ENCODE data around the gene TMEM129.

Gene TMEM129

GRCh38 chr4:1743551-1743950 lies 22.4 kb upstream of the TMEM129 start:
- DNase-seq = no peak

DNA sequence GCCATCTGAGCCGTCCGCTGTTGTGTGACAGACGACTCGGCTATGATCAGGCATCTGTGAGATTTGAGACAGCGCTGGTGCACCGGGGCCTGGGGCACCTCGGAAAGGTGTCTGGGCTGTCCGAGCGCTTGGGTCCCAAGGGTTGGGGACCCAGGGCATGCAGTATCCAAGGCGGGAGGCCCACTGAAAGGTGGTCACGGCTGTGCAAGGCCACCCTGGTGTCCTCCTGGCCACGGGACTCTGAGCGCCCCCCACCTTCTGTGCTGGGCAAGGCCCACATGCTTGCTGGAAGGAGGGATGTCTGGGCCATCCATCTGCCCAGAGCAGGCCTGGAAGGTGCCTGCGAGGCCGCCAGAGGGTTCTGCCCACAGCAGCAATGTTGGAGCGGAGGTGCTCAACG lies 20.1 kb upstream of the TMEM129 start:
- DNase-seq = no peak

GRCh38 chr4:1740021-1740545 lies 19.0 kb upstream of the TMEM129 start:
- no peak for DNase-seq

GRCh38 chr4:1739358-1739757 lies 18.2 kb upstream of the TMEM129 start:
- no peak for DNase-seq

- DNase-seq = no peak
These were observed 17.3 kb upstream of the TMEM129 start for GRCh38 chr4:1738410-1738809.

- no peak for DNase-seq
These were observed 16.5 kb upstream of the TMEM129 start for GRCh38 chr4:1737666-1738065.

GRCh38 chr4:1736812-1737211 lies 15.7 kb upstream of the TMEM129 start:
- DNase-seq = no peak

DNA sequence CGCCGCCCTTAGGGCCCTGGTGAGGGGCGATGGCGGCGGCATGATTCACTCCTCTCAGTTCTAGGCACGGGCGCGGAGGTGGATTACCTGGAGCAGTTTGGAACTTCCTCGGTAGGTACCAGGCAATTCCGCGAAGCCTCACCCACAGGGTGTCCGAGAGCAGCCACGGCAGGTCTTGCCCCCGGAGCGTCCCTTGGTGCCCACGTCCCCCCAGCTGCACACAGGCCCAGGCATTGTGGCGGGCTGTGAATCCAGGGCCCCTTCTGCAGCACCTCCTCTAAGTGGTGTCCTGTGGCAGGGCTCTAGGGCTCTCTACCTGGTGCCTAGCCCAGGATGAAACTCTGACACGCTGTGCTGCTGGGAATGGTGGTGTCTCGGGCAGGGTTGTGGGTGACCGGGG lies 14.1 kb upstream of the TMEM129 start:
- no peak for DNase-seq

GRCh38 chr4:1732911-1733310 lies 11.8 kb upstream of the TMEM129 start:
- no peak for DNase-seq

GRCh38 chr4:1731180-1731579 lies 10.1 kb upstream of the TMEM129 start:
- DNase-seq = no peak

DNA sequence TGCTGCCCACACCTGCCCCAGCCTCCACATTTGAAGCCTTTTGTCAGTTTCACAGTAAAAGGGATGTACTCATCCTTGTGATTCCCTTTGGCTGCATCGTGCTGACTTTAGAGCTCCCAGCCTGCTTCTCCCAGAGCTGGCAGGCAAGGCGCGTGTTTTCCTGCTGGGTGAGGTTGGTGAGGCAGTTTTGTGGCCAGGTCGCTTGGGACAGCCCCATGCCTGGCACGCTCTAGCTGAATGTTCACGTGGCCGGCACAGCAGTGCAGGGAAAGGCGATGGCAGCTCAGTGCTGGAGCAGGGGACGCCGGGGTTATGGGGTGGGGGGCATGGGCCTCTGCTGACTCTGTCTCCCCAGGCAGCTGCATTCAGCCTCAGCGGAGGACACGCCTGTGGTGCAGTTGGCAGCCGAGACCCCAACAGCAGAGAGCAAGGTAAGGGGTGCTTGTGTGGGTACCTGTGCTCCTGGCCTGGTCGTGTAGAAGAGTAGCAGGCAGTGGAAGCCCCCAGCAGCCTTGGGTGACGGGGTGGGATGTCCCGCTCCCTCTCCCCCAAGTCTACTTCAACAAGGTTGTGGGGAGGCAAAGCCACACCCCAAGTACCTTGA lies 9.5 kb upstream of the TMEM129 start:
- DNase-seq = no peak

- DNase-seq = no peak
These were observed 7.2 kb upstream of the TMEM129 start for GRCh38 chr4:1728061-1728980.

DNA sequence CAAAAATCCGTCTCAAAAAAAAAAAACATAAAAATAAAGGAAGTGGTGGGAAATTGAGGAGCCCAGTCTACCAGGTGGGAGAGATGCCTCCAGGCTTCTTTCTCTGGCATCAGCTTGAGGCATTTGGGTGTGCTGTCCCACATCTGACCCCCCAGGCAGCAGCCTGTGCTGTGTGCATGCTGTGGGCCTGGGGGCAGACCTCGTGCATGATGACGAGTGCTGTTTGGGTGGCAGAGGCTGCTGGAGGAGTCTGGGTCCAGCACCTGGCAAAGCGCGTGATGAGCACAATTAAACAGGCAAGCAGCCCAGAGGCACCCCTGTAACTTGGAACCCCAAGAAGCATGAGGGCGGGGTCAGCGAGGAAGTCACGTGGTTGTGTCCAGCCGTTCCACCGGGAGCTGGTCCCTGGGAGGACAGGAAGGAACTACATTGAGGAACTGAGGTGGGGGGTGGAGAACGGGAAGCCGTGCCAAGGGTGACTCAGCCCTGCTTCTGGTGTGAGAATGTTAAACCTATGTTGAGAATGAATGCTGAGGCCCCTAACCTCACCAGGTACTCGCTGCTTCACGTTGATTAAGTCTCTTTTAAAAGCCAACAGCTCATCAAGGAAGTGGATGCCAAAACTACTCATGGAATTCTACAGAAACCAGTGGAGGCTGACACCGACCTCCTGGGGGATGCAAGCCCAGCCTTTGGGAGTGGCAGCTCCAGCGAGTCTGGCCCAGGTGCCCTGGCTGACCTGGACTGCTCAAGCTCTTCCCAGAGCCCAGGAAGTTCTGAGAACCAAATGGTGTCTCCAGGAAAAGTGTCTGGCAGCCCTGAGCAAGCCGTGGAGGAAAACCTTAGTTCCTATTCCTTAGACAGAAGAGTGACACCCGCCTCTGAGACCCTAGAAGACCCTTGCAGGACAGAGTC lies 6.3 kb upstream of the TMEM129 start:
- DNase-seq = no peak

DNA sequence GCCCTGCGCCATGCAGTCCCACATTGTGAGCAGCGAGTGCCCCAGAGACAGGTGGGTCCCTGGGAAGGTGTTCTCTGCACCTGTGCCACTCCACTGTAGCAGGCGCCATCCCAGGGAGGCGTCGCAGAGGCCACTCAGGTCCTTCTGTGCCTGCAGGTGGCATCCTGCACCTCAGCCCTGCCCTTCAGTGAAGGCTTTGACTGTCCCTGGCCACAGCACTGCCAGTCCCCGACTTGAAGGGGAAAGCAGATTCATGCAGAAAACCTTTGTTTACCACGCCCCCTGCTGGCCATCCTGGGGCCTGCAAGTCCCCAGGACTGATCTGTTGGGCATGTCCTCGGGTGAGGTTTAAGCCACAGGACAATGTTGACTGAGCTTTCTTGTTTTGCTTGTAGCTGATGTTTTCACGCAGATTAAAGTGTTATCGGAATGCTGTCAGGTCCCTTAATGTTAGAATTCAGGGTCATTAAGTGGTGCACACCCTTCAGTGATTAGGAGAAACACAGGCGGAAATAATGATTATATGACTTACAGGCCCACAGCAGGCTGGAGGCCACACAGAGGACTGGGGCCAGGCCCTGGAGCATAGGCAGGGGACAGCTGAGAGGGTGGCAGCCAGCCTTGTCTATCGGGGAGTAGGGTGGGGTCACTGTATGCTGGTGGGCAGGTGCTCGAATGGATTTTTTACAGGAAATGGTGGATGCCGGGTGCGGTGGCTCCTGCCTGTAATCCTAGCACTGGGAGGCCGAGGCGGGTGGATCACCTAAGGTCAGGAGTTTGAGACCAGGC lies 5.2 kb upstream of the TMEM129 start:
- DNase-seq = peak; percentile 80

DNA sequence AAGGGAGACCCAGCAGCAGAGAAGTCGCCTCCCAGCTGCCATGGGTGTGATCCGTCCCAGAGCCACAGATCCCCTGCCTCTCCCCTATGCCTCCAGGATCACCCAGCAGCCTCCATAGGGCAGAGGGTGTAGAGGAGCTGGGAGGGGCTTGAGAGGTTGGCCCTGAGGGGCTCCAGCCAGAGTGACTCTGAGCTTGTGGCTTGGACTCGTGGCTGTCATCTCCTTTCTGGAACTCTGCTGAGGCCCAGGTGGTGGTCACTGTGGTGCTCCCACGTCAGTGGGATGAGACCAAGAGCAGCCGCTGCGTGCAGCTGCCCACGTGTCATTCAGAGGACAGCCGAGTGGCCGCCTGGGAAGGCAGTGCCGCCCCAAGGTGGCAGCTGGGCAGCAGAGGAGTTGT lies 4.4 kb upstream of the TMEM129 start:
- DNase-seq = no peak

DNA sequence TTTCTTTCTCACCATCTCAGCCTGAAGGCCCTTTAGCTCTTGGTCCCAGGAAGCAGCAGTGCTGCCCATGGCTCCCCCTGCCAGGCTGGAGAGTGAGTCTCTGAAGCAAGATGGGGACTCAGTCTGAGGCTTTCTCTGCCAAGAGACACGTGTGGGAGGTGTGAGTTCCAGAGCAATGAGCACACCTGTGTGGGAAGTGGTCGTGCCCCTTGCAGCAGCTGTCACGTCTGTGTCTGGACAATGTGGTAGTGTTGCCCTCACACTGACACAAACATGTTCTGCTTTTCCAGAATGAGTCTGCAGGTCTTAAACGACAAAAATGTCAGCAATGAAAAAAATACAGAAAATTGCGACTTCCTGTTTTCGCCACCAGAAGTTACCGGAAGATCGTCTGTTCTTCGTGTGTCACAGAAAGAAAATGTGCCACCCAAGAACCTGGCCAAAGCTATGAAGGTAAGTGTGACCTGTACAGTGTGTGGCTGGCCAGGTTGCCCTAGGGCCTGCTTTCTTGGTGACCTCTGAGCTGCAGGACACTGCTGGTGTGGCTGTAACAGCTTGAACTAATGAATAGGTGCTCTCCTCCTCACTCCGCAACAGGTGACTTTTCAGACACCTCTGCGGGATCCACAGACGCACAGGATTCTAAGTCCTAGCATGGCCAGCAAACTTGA lies 2.1 kb upstream of the TMEM129 start:
- peak; percentile 37 for DNase-seq

DNA sequence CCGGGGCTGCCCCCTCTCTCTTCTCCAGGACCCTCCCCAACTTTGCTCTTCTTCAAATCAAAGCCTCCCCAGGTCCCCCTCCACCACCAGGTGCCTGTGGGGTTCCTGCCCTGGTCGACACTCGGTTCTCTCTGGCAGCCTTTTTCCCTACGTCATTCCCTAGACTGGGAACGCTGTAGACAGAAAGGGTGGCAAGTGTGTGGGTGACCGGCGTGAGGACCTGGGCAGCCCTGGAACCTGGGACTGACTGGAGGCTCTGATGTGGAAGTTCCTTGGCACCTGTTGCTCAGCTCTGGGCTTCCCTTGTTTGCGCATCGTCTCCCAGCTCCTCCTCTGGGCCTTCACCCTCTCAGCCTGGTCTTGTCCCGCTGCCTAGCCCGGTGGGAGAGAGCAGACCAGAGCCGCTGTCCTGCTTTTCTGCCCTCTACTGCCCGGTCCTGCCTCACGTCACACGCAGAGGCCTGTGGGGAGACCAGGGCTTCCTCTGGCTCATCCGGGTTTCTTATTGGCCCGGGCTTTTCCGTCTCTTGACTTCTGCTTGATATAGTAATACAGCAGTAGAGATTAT lies 1.5 kb upstream of the TMEM129 start:
- DNase-seq = peak; percentile 15

DNA sequence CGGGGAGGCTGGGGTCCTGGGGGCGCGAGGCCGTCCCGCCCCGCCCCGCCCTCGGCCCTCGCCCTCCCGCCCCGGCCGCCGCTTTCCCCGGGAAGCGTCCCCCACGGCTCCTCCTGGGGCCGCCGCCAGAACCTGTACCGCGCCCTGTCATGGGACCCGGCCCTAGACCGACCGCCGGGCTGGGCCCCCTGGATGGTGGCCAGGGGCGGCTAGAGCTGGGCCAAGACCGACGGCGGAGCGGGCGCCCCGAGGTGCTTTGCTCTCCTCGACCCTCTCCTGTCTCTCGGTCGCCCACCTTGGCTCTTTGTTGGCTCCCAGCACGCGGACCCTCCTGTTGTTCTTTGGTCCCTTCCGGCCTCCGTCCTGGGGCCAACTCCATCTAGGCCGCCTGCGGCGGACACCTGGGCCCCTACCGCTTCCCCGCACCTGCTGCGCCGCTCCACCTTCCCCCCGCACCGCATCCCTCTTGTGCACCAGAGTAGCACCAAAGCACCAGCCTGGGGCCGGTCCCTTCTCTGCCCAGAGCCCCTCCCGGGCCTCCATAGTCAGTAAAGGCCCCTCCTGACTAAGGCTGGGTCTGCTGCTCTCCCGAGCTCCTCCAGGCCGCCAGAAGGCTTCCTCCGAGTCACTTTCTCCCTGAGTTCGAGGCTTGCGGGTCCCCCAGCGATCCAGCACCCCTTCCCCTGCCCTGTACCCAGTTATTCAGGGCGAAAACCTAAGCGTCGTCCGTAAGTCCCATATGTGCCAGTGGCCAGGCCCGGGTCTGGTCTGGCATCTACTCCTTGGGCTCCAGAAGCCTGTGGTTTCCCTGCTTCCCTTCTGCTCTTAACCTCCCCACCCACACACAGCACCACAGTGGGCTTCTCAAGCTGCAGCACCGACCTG lies 785 bp upstream of the TMEM129 start:
- no peak for DNase-seq

DNA sequence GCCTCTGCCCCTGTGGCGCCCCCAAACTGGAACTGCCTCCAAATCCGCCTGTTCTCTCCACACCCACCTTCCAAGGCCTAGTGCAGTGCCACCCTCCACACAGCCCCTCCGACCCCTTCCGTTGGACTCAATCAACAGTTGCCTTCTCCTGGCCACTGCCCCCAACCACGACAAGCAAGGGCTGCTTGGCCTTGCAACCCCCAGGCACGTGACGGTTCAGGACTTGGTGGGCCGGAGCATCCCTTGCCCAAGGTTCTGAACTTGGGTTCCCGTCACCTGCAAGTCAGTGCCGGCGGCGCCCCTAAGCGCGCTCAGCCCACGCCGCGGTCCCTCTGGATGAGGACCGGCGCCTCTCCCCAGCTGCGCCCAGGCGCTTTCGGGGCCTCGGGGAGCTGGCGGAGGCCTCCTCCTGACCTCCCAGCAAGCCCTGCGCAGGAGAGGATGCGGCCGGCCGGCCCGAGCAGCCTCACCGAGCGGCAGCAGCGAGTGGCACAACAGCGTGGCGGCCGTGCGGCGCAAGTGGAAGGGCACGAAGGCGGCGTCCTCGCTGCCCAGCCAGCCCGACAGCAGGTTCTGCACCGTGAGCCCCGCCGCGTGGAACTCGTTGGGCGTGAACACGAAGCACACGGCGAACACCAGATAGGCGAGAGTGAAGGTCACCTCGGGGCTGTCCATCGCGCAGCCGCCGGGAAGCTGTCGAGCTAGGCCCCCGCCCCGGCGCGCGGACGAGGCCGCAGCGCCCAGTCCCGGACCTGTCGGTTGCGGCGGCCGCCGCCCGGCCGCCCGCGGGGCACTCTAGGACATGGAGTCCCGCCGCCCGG lies 750 bp downstream of the TMEM129 start:
- DNase-seq = peak; percentile 39
